GM23338 (cell line): ENCODE measurements around the gene CAMKK2. TPM values are rescaled to one million over a fixed set of nuclear protein-coding genes. Genes with fewer than 3 reads are reported as not detected.

Experiments used
- ATAC-seq: fragments of 200-7000 bp; cut with Tn5 transposase; 3 replicates; pipeline ENCODE4 v1.9.1; 2020
- DNase-seq: peaks from one replicate; pipeline ENCODE4 v3.0.0-alpha.2; 2015; ENCODE audit warnings: low spot score
- H2AFZ ChIP-seq: fragments of 200-600 bp; sonication (generic); 2 replicates; pipeline ENCODE4 v1.8.0; 2016; ENCODE audit warnings: antibody characterized with exemption, mild to moderate bottlenecking, moderate library complexity
- H3F3A ChIP-seq: fragments of 200-600 bp; sonication (generic); replicated peaks from 2 replicates; pipeline ENCODE4 v1.8.0; 2017; ENCODE audit warnings: antibody characterized with exemption, mixed run types, low read depth
- H3K27ac ChIP-seq: fragments of 200-600 bp; sonication (generic); 2 replicates; pipeline ENCODE4 v1.6.1; 2016; ENCODE audit warnings: low read depth
- H3K27me3 ChIP-seq: fragments of 200-600 bp; sonication (generic); 2 replicates; pipeline ENCODE4 v1.8.0; 2016; ENCODE audit warnings: mild to moderate bottlenecking, mixed run types, moderate library complexity; ENCODE audit not compliant: insufficient read depth
- H3K36me3 ChIP-seq: fragments of 200-600 bp; sonication (generic); 2 replicates; pipeline ENCODE4 v1.8.0; 2016; ENCODE audit warnings: mild to moderate bottlenecking; ENCODE audit not compliant: insufficient read depth
- H3K4me1 ChIP-seq: fragments of 200-600 bp; sonication (generic); 2 replicates; pipeline ENCODE4 v1.8.0; 2016; ENCODE audit warnings: mild to moderate bottlenecking, moderate library complexity; ENCODE audit not compliant: insufficient read depth
- H3K4me2 ChIP-seq: fragments of 200-600 bp; sonication (generic); 2 replicates; pipeline ENCODE4 v1.7.1; 2017; ENCODE audit warnings: mixed run types
- H3K4me3 ChIP-seq: fragments of 200-600 bp; sonication (generic); 2 replicates; pipeline ENCODE4 v1.6.1; 2016; ENCODE audit warnings: mixed run types
- H3K79me2 ChIP-seq: fragments of 200-600 bp; sonication (generic); replicated peaks from 2 replicates; pipeline ENCODE4 v1.8.0; 2017; ENCODE audit warnings: mild to moderate bottlenecking; ENCODE audit not compliant: insufficient read depth
- H3K9me2 ChIP-seq: fragments of 200-600 bp; sonication (generic); 2 replicates; pipeline ENCODE4 v1.8.0; 2017; ENCODE audit not compliant: insufficient read depth
- H4K20me1 ChIP-seq: fragments of 200-600 bp; sonication (generic); replicated peaks from 2 replicates; pipeline ENCODE4 v1.8.0; 2017; ENCODE audit warnings: mild to moderate bottlenecking; ENCODE audit not compliant: insufficient read depth
- H3K27ac Mint-ChIP-seq: 2 replicates; pipeline ENCODE4 v1.8.0; 2020; ENCODE audit warnings: inconsistent platforms, mild to moderate bottlenecking, moderate library complexity, mixed read lengths
- H3K27me3 Mint-ChIP-seq: 3 replicates; pipeline ENCODE4 v1.8.0; 2022; ENCODE audit warnings: low read depth, mild to moderate bottlenecking, moderate library complexity, mixed read lengths, inconsistent platforms; ENCODE audit not compliant: insufficient read depth, poor library complexity
- H3K36me3 Mint-ChIP-seq: 3 replicates; pipeline ENCODE4 v1.8.0; 2021; ENCODE audit warnings: low read depth, mild to moderate bottlenecking, inconsistent platforms, moderate library complexity, mixed read lengths
- H3K4me1 Mint-ChIP-seq: 3 replicates; pipeline ENCODE4 v1.8.0; 2020; ENCODE audit warnings: mild to moderate bottlenecking, inconsistent platforms, mixed read lengths
- H3K4me3 Mint-ChIP-seq: 3 replicates; pipeline ENCODE4 v1.8.0; 2021; ENCODE audit warnings: moderate library complexity, mild to moderate bottlenecking, inconsistent platforms, mixed read lengths
- H3K9me3 Mint-ChIP-seq: 3 replicates; pipeline ENCODE4 v1.8.0; 2020; ENCODE audit warnings: moderate library complexity, mild to moderate bottlenecking, inconsistent platforms, mixed read lengths
- CREB1 ChIP-seq: fragments of 250-450 bp; sonication (Bioruptor Pico); IDR thresholded peaks from 2 replicates; pipeline ENCODE4 v1.5.0; 2020; ENCODE audit warnings: low read depth, mild to moderate bottlenecking, moderate library complexity
- ETS1 ChIP-seq: IDR thresholded peaks from 2 replicates; pipeline ENCODE4 v1.6.1; 2016; ENCODE audit warnings: antibody characterized with exemption
- EZH2 ChIP-seq: fragments of 200-600 bp; sonication (generic); IDR thresholded peaks from one replicate; pipeline ENCODE4 v1.8.0; 2017; ENCODE audit warnings: antibody characterized with exemption, mild to moderate bottlenecking, low read depth; ENCODE audit not compliant: unreplicated experiment
- EZH2phosphoT487 ChIP-seq: fragments of 200-600 bp; sonication (generic); IDR thresholded peaks from one replicate; pipeline ENCODE4 v1.8.1; 2018; ENCODE audit warnings: antibody characterized with exemption; ENCODE audit not compliant: unreplicated experiment
- JUNB ChIP-seq: IDR thresholded peaks from one replicate; pipeline ENCODE4 v1.6.1; 2016; ENCODE audit warnings: antibody characterized with exemption; ENCODE audit not compliant: unreplicated experiment
- NANOG ChIP-seq: IDR thresholded peaks from 2 replicates; pipeline ENCODE4 v1.6.1; 2016; ENCODE audit warnings: antibody characterized with exemption, borderline replicate concordance
- POLR2AphosphoS5 ChIP-seq: IDR thresholded peaks from 2 replicates; pipeline ENCODE4 v1.6.1; 2016; ENCODE audit warnings: antibody characterized with exemption, low read depth
- STAT1 ChIP-seq: IDR thresholded peaks from one replicate; pipeline ENCODE4 v1.6.1; 2016; ENCODE audit warnings: antibody characterized with exemption; ENCODE audit not compliant: unreplicated experiment
- ZNF114 ChIP-seq: fragments of 250-450 bp; sonication (Bioruptor Pico); IDR thresholded peaks from 2 replicates; pipeline ENCODE4 v1.5.0; 2020; ENCODE audit warnings: mild to moderate bottlenecking, moderate library complexity
- ZNF331 ChIP-seq: fragments of 250-450 bp; sonication (Bioruptor Pico); IDR thresholded peaks from 2 replicates; pipeline ENCODE4 v1.5.0; 2020; ENCODE audit warnings: low read depth, mild to moderate bottlenecking, moderate library complexity
- polyA plus RNA-seq: library from polyadenylated mRNA; unstranded; fragments of >200 nt; fragmentation: Nextera tagmentation; extraction: Ambion mirVana; gene quantifications from 2 replicates; pipeline ENCODE4 v1.2.1, GENCODE V29; 2016
- total RNA-seq: library from RNA; depleted of rRNA; stranded (reverse); fragments of >200 nt; shearing (Covaris generic); gene quantifications from 2 replicates; pipeline ENCODE4 v1.2.3, GENCODE V29; 2014
- TF ChIP-seq, protein P1 (sequence below), 2 experiments: fragments of 200-600 bp in 1 of 2; sonication (generic) in 1 of 2; conservative IDR thresholded peaks; 2 replicates each; pipeline versions ENCODE4 v1.5.1 to v1.6.1; 2016 to 2017; ENCODE audit warnings: antibody characterized with exemption in 2 of 2, low read depth in 2 of 2, mild to moderate bottlenecking in 2 of 2, moderate library complexity in 1 of 2
- TF ChIP-seq, protein P2 (sequence below): fragments of 250-450 bp; sonication (Bioruptor Pico); IDR thresholded peaks from 2 replicates; pipeline ENCODE4 v1.5.0; 2020; ENCODE audit warnings: mild to moderate bottlenecking, moderate library complexity
- TF ChIP-seq, protein P3 (sequence below): IDR thresholded peaks from one replicate; pipeline ENCODE4 v1.6.1; 2018; ENCODE audit warnings: antibody characterized with exemption; ENCODE audit not compliant: unreplicated experiment

The CAMKK2 gene
- total and polyA plus RNA-seq, 2 experiments from 2014 or later: 10.3 to 26.4 TPM

DNA sequence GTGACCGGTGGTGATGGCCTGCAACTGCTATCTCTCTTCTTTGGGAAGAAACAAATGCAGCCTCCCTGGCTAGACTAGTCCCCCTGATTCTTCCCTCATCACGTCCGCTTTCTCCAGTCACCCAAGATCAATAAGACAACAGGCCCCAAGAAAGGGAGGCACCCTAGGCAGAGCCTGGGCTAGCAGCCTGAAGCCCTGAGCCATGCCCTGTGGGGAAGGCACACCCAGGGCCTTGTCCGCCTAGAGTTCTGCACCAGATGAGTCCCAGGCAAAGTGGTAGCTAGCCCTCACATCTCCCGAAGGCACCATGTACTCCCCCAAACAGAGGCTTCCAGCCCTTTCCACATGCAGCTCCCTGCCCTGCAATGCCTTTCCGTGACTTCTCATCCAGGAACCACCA, 35.1 kb downstream of the CAMKK2 start:
- Mint-ChIP-seq H3K4me3 (no peak overlapping the region), H3K27ac (no peak overlapping the region)

More for the DNA sequence above, 35.1 kb downstream of the CAMKK2 start:
- Histone ChIP-seq H3K4me1 (no peaks in the 10 kb centered on the region), H2AFZ (no peak overlapping the region), H3K4me2 (no peak overlapping the region), H4K20me1 (no peaks in the 10 kb centered on the region), H3K79me2 (no peaks in the 10 kb centered on the region), H3K27ac (no peak overlapping the region), H3K4me3 (no peak overlapping the region), H3K27me3 (no peaks in the 10 kb centered on the region), H3K9me2 (no peaks in the 10 kb centered on the region), H3K36me3 (no peaks in the 10 kb centered on the region; the same call in 1 of the 2 replicates), H3F3A (no peaks in the 10 kb centered on the region)
- Mint-ChIP-seq H3K9me3 (no peaks in the 10 kb centered on the region), H3K36me3 (peaks cover 32% of the 10 kb centered on the region), H3K4me1 (no peaks in the 10 kb centered on the region), H3K27me3 (peaks cover 4% of the 10 kb centered on the region)
- no peak for ATAC-seq
- no peak for DNase-seq
- TF ChIP-seq STAT1 (no peak), ZNF114 (CRISPR knock-in tag) (no peak), CREB1 (CRISPR knock-in tag) (no peak), ZNF331 (no peak), NANOG (no peak), POLR2AphosphoS5 (no peak), EZH2 (no peak), EZH2phosphoT487 (no peak), JUNB (no peak), ETS1 (no peak)
- TF ChIP-seq, protein P1, sequence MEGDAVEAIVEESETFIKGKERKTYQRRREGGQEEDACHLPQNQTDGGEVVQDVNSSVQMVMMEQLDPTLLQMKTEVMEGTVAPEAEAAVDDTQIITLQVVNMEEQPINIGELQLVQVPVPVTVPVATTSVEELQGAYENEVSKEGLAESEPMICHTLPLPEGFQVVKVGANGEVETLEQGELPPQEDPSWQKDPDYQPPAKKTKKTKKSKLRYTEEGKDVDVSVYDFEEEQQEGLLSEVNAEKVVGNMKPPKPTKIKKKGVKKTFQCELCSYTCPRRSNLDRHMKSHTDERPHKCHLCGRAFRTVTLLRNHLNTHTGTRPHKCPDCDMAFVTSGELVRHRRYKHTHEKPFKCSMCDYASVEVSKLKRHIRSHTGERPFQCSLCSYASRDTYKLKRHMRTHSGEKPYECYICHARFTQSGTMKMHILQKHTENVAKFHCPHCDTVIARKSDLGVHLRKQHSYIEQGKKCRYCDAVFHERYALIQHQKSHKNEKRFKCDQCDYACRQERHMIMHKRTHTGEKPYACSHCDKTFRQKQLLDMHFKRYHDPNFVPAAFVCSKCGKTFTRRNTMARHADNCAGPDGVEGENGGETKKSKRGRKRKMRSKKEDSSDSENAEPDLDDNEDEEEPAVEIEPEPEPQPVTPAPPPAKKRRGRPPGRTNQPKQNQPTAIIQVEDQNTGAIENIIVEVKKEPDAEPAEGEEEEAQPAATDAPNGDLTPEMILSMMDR (conservative IDR thresholded peaks at IDR 0.05; ENCODE audit: low read depth in 2 of 2): no peak
- TF ChIP-seq, protein P2, sequence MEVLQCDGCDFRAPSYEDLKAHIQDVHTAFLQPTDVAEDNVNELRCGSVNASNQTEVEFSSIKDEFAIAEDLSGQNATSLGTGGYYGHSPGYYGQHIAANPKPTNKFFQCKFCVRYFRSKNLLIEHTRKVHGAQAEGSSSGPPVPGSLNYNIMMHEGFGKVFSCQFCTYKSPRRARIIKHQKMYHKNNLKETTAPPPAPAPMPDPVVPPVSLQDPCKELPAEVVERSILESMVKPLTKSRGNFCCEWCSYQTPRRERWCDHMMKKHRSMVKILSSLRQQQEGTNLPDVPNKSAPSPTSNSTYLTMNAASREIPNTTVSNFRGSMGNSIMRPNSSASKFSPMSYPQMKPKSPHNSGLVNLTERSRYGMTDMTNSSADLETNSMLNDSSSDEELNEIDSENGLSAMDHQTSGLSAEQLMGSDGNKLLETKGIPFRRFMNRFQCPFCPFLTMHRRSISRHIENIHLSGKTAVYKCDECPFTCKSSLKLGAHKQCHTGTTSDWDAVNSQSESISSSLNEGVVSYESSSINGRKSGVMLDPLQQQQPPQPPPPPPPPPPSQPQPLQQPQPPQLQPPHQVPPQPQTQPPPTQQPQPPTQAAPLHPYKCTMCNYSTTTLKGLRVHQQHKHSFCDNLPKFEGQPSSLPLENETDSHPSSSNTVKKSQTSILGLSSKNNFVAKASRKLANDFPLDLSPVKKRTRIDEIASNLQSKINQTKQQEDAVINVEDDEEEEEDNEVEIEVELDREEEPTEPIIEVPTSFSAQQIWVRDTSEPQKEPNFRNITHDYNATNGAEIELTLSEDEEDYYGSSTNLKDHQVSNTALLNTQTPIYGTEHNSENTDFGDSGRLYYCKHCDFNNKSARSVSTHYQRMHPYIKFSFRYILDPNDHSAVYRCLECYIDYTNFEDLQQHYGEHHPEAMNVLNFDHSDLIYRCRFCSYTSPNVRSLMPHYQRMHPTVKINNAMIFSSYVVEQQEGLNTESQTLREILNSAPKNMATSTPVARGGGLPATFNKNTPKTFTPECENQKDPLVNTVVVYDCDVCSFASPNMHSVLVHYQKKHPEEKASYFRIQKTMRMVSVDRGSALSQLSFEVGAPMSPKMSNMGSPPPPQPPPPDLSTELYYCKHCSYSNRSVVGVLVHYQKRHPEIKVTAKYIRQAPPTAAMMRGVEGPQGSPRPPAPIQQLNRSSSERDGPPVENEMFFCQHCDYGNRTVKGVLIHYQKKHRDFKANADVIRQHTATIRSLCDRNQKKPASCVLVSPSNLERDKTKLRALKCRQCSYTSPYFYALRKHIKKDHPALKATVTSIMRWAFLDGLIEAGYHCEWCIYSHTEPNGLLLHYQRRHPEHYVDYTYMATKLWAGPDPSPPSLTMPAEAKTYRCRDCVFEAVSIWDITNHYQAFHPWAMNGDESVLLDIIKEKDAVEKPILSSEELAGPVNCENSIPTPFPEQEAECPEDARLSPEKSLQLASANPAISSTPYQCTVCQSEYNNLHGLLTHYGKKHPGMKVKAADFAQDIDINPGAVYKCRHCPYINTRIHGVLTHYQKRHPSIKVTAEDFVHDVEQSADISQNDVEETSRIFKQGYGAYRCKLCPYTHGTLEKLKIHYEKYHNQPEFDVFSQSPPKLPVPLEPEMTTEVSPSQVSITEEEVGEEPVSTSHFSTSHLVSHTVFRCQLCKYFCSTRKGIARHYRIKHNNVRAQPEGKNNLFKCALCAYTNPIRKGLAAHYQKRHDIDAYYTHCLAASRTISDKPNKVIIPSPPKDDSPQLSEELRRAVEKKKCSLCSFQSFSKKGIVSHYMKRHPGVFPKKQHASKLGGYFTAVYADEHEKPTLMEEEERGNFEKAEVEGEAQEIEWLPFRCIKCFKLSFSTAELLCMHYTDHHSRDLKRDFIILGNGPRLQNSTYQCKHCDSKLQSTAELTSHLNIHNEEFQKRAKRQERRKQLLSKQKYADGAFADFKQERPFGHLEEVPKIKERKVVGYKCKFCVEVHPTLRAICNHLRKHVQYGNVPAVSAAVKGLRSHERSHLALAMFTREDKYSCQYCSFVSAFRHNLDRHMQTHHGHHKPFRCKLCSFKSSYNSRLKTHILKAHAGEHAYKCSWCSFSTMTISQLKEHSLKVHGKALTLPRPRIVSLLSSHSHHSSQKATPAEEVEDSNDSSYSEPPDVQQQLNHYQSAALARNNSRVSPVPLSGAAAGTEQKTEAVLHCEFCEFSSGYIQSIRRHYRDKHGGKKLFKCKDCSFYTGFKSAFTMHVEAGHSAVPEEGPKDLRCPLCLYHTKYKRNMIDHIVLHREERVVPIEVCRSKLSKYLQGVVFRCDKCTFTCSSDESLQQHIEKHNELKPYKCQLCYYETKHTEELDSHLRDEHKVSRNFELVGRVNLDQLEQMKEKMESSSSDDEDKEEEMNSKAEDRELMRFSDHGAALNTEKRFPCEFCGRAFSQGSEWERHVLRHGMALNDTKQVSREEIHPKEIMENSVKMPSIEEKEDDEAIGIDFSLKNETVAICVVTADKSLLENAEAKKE (CRISPR knock-in tag): no peak
- TF ChIP-seq, protein P3, sequence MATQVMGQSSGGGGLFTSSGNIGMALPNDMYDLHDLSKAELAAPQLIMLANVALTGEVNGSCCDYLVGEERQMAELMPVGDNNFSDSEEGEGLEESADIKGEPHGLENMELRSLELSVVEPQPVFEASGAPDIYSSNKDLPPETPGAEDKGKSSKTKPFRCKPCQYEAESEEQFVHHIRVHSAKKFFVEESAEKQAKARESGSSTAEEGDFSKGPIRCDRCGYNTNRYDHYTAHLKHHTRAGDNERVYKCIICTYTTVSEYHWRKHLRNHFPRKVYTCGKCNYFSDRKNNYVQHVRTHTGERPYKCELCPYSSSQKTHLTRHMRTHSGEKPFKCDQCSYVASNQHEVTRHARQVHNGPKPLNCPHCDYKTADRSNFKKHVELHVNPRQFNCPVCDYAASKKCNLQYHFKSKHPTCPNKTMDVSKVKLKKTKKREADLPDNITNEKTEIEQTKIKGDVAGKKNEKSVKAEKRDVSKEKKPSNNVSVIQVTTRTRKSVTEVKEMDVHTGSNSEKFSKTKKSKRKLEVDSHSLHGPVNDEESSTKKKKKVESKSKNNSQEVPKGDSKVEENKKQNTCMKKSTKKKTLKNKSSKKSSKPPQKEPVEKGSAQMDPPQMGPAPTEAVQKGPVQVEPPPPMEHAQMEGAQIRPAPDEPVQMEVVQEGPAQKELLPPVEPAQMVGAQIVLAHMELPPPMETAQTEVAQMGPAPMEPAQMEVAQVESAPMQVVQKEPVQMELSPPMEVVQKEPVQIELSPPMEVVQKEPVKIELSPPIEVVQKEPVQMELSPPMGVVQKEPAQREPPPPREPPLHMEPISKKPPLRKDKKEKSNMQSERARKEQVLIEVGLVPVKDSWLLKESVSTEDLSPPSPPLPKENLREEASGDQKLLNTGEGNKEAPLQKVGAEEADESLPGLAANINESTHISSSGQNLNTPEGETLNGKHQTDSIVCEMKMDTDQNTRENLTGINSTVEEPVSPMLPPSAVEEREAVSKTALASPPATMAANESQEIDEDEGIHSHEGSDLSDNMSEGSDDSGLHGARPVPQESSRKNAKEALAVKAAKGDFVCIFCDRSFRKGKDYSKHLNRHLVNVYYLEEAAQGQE: no peak
